CD14-positive monocyte (primary cell): Measurements from ENCODE around the gene DSCAML1. TPM values are rescaled to one million over a fixed set of nuclear protein-coding genes. Genes with fewer than 3 reads are reported as not detected.

Source experiments
- DNase-seq, 3 donors: peaks; one replicate each; pipeline ENCODE4 v3.0.0-alpha.2; 2011 to 2022
- H2AFZ ChIP-seq: 2 replicates; pipeline ENCODE4 v1.6.0; 2012; ENCODE audit warnings: mild to moderate bottlenecking, low read depth, low read length, inconsistent platforms; ENCODE audit not compliant: insufficient read depth, poor library complexity, severe bottlenecking
- H3K27ac ChIP-seq, 2 donors: 1 replicate in 1 of 2; 2 replicates in 1 of 2; pipeline ENCODE4 v1.5.1; 2012 to 2013; ENCODE audit warnings: low read length in 2 of 2, control low read depth in 1 of 2, inconsistent platforms in 1 of 2, low read depth in 1 of 2, mild to moderate bottlenecking in 1 of 2
- H3K27me3 ChIP-seq, 2 donors: one replicate each; pipeline versions ENCODE4 v1.6.0 to v1.6.1; 2011 to 2013; ENCODE audit warnings: low read length in 2 of 2; ENCODE audit not compliant: control insufficient read depth in 2 of 2, insufficient read depth in 2 of 2
- H3K36me3 ChIP-seq, 2 donors: replicated peaks in 1 of 2; 1 replicate in 1 of 2; 2 replicates in 1 of 2; pipeline versions ENCODE4 v1.5.1 to v1.6.1; 2012 to 2013; ENCODE audit warnings: low read length in 2 of 2, control low read depth in 1 of 2, inconsistent platforms in 1 of 2, mild to moderate bottlenecking in 1 of 2; ENCODE audit not compliant: insufficient read depth in 2 of 2, control insufficient read depth in 1 of 2
- H3K4me1 ChIP-seq, 2 donors: 1 replicate in 1 of 2; 2 replicates in 1 of 2; pipeline versions ENCODE4 v1.5.1 to v1.6.1; 2012 to 2013; ENCODE audit warnings: low read length in 2 of 2, control low read depth in 1 of 2, inconsistent platforms in 1 of 2, mild to moderate bottlenecking in 1 of 2, moderate library complexity in 1 of 2; ENCODE audit not compliant: insufficient read depth in 2 of 2, control insufficient read depth in 1 of 2
- H3K4me2 ChIP-seq: replicated peaks from 2 replicates; pipeline ENCODE3; 2012; ENCODE audit warnings: low read length, moderate library complexity, mild to moderate bottlenecking; ENCODE audit not compliant: poor library complexity, severe bottlenecking; ENCODE audit errors: extremely low read depth
- H3K4me3 ChIP-seq, 3 experiments: fragments of 200-600 bp in 1 of 3; sonication (generic) in 1 of 3; replicated peaks in 1 of 3; 1 replicate in 2 of 3; 2 replicates in 1 of 3; pipeline ENCODE4 v1.5.1; 2011 to 2013; ENCODE audit warnings: low read length in 3 of 3, mild to moderate bottlenecking in 3 of 3, control low read depth in 2 of 3, low read depth in 2 of 3, inconsistent platforms in 1 of 3, moderate library complexity in 1 of 3
- H3K79me2 ChIP-seq: 2 replicates; pipeline ENCODE4 v1.6.0; 2012; ENCODE audit warnings: mild to moderate bottlenecking, control low read depth, inconsistent platforms, low read length, moderate library complexity; ENCODE audit not compliant: insufficient read depth
- H3K9ac ChIP-seq: 2 replicates; pipeline ENCODE4 v1.6.0; 2017; ENCODE audit warnings: low read length, mild to moderate bottlenecking; ENCODE audit not compliant: insufficient read depth, poor library complexity, severe bottlenecking
- H3K9me3 ChIP-seq, 2 donors: replicated peaks in 1 of 2; 1 replicate in 1 of 2; 2 replicates in 1 of 2; pipeline versions ENCODE4 v1.5.1 to v1.6.1; 2012 to 2013; ENCODE audit warnings: low read length in 2 of 2, control low read depth in 1 of 2; ENCODE audit not compliant: control insufficient read depth in 1 of 2, insufficient read depth in 1 of 2
- H4K20me1 ChIP-seq: 2 replicates; pipeline ENCODE4 v1.6.0; 2012; ENCODE audit warnings: mild to moderate bottlenecking, low read length, control low read depth, moderate library complexity; ENCODE audit not compliant: insufficient read depth
- H3K27ac Mint-ChIP-seq, 7 donors: one replicate each; pipeline ENCODE4 v1.8.0; 2020; ENCODE audit warnings: mild to moderate bottlenecking in 7 of 7, mixed read lengths in 7 of 7, moderate library complexity in 6 of 7, inconsistent platforms in 2 of 7
- H3K27me3 Mint-ChIP-seq, 3 donors: one replicate each; pipeline ENCODE4 v1.8.0; 2021 to 2022; ENCODE audit warnings: low read depth in 3 of 3, mild to moderate bottlenecking in 3 of 3, mixed read lengths in 3 of 3, moderate library complexity in 3 of 3, inconsistent platforms in 1 of 3
- H3K36me3 Mint-ChIP-seq, 2 donors: one replicate each; pipeline ENCODE4 v1.8.0; 2020; ENCODE audit warnings: mixed read lengths in 2 of 2, inconsistent platforms in 1 of 2, mild to moderate bottlenecking in 1 of 2
- H3K4me1 Mint-ChIP-seq: one replicate; pipeline ENCODE4 v1.8.0; 2020; ENCODE audit warnings: mild to moderate bottlenecking, mixed read lengths
- H3K4me3 Mint-ChIP-seq, 2 donors: one replicate each; pipeline ENCODE4 v1.8.0; 2020; ENCODE audit warnings: mild to moderate bottlenecking in 2 of 2, mixed read lengths in 2 of 2, moderate library complexity in 1 of 2
- H3K9me3 Mint-ChIP-seq, 7 donors: one replicate each; pipeline ENCODE4 v1.8.0; 2020 to 2022; ENCODE audit warnings: mixed read lengths in 7 of 7, mild to moderate bottlenecking in 6 of 7, moderate library complexity in 6 of 7, inconsistent platforms in 2 of 7
- CTCF ChIP-seq: fragments of 200-600 bp; IDR thresholded peaks from one replicate; pipeline ENCODE4 v1.8.0; 2022; ENCODE audit warnings: antibody characterized with exemption, mild to moderate bottlenecking
- WGBS: methylation state at CpG from one replicate; pipeline ENCODE4 v1.1.5; 2013; ENCODE audit warnings: missing lambda C conversion rate; ENCODE audit not compliant: insufficient coverage; 5-methylcytosine and 5-hydroxymethylcytosine counted together
- intact Hi-C, 2 donors: fragments of 100-400 bp; cut with micrococcal nuclease; formaldehyde crosslinking; loops; one replicate each; pipeline versions ENCODE4 v1.15.0 to v1.15.1; 2023
- polyA plus RNA-seq, 3 donors: library from polyadenylated mRNA; depleted of rRNA in 1 of 3; unstranded in 2 of 3; stranded (reverse) in 1 of 3; fragments of 300-500 nt in 2 of 3; fragments of >200 nt in 1 of 3; fragmentation: Illumina TruSeq in 2 of 3; gene quantifications; 1 replicate in 2 of 3; 2 replicates in 1 of 3; pipeline ENCODE4 v1.2.3, GENCODE V29; 2012 to 2021

Gene DSCAML1
- polyA plus RNA-seq, 3 donors: not detected

GRCh38 chr11:117520201-117520600 lies 276.8 kb downstream of the DSCAML1 start:
- Mint-ChIP-seq H3K27ac (no peak overlapping the region), H3K4me1 (no peaks in the 10 kb centered on the region), H3K9me3 (no peaks in the 10 kb centered on the region), H3K4me3 (no peak overlapping the region), H3K36me3 (no peaks in the 10 kb centered on the region), H3K27me3 (peaks cover 0 to 8% (median 1%) of the 10 kb centered on the region in 3 donors)
- intact Hi-C loops: no loop called here
- no peak for DNase-seq
- no peaks in the 10 kb centered on the region for H3K9me3 ChIP-seq
- no peak overlapping the region for H3K27ac ChIP-seq
- no peak overlapping the region for H3K4me3 ChIP-seq
- no peaks in the 10 kb centered on the region for H4K20me1 ChIP-seq
- H3K36me3 ChIP-seq: no peaks in the 10 kb centered on the region
- TF ChIP-seq CTCF: no peak
- H3K4me1 ChIP-seq: no peaks in the 10 kb centered on the region
- no peak overlapping the region for H3K4me2 ChIP-seq
- H3K9ac ChIP-seq: no peak overlapping the region
- H3K79me2 ChIP-seq: no peaks in the 10 kb centered on the region
- H2AFZ ChIP-seq: no peak overlapping the region
- H3K27me3 ChIP-seq: no peaks in the 10 kb centered on the region
- WGBS: no CpG with 5 or more reads among the region's 3 CpGs

- H3K9me3 ChIP-seq: no peaks in the 10 kb centered on the region
- H3K4me2 ChIP-seq: no peak overlapping the region
- no peak overlapping the region for H3K4me3 Mint-ChIP-seq
- intact Hi-C loops: no loop called here
- no peaks in the 10 kb centered on the region for H3K79me2 ChIP-seq
- H3K36me3 ChIP-seq: no peaks in the 10 kb centered on the region
- TF ChIP-seq CTCF: no peak
- no peaks in the 10 kb centered on the region for H3K4me1 Mint-ChIP-seq
- WGBS: 33% methylated on average over 4 of the region's 4 CpGs
- H3K27me3 Mint-ChIP-seq: peaks cover 0 to 8% (median 1%) of the 10 kb centered on the region in 3 donors
- H3K4me3 ChIP-seq: no peak overlapping the region
- no peak overlapping the region for H3K27ac ChIP-seq
- H3K27me3 ChIP-seq: no peaks in the 10 kb centered on the region
- no peak overlapping the region for H2AFZ ChIP-seq
- H3K9me3 Mint-ChIP-seq: no peaks in the 10 kb centered on the region
- H4K20me1 ChIP-seq: no peaks in the 10 kb centered on the region
- no peaks in the 10 kb centered on the region for H3K4me1 ChIP-seq
- no peak for DNase-seq
- H3K9ac ChIP-seq: no peak overlapping the region
- H3K27ac Mint-ChIP-seq: no peak overlapping the region
- H3K36me3 Mint-ChIP-seq: no peaks in the 10 kb centered on the region
These were observed 277.4 kb downstream of the DSCAML1 start for GRCh38 chr11:117519590-117519989.
